Cardiac muscle cell (in vitro differentiated cells and primary cell): ENCODE results near the gene NR3C1. TPM values are rescaled to one million over a fixed set of nuclear protein-coding genes. Genes with fewer than 3 reads are reported as not detected.

ENCODE experiments used
- DNase-seq, 2 donors: peaks; one replicate each; pipeline versions ENCODE4 v3.0.0 to v3.0.0-alpha.2; 2010 to 2017; ENCODE audit warnings: low read depth in 1 of 2, low spot score in 1 of 2
- H3K27ac ChIP-seq: fragments of 200-600 bp; sonication (generic); 2 replicates; pipeline ENCODE4 v1.5.1; 2016
- H3K27me3 ChIP-seq: fragments of 200-600 bp; sonication (generic); 2 replicates; pipeline ENCODE4 v1.6.0; 2016; ENCODE audit warnings: control low read depth
- H3K36me3 ChIP-seq: fragments of 200-600 bp; sonication (generic); 2 replicates; pipeline ENCODE4 v1.5.1; 2016; ENCODE audit warnings: control low read depth
- H3K4me1 ChIP-seq: fragments of 200-600 bp; sonication (generic); 2 replicates; pipeline ENCODE4 v1.8.1; 2017; ENCODE audit warnings: low read depth, mild to moderate bottlenecking, mixed run types
- H3K4me3 ChIP-seq: fragments of 200-600 bp; sonication (generic); 2 replicates; pipeline ENCODE4 v1.5.1; 2016; ENCODE audit warnings: mild to moderate bottlenecking
- H3K9me3 ChIP-seq: fragments of 200-600 bp; sonication (generic); 2 replicates; pipeline ENCODE4 v1.5.1; 2017; ENCODE audit warnings: low read depth, mild to moderate bottlenecking, control low read depth
- CTCF ChIP-seq: IDR thresholded peaks from 2 replicates; pipeline ENCODE4 v1.5.1; 2012; ENCODE audit warnings: low read depth, mild to moderate bottlenecking, low read length
- polyA plus RNA-seq: library from polyadenylated mRNA; unstranded; fragments of >200 nt; fragmentation: Nextera tagmentation; extraction: Ambion mirVana; gene quantifications from 2 replicates; pipeline ENCODE4 v1.2.1, GENCODE V29; 2016
- total RNA-seq: library from RNA; depleted of rRNA; stranded (reverse); fragments of >200 nt; gene quantifications from 2 replicates; pipeline ENCODE4 v1.2.3, GENCODE V29; 2016

Gene NR3C1
- total and polyA plus RNA-seq, 2 experiments from 2014 or later = 9.4 to 9.7 TPM

DNA sequence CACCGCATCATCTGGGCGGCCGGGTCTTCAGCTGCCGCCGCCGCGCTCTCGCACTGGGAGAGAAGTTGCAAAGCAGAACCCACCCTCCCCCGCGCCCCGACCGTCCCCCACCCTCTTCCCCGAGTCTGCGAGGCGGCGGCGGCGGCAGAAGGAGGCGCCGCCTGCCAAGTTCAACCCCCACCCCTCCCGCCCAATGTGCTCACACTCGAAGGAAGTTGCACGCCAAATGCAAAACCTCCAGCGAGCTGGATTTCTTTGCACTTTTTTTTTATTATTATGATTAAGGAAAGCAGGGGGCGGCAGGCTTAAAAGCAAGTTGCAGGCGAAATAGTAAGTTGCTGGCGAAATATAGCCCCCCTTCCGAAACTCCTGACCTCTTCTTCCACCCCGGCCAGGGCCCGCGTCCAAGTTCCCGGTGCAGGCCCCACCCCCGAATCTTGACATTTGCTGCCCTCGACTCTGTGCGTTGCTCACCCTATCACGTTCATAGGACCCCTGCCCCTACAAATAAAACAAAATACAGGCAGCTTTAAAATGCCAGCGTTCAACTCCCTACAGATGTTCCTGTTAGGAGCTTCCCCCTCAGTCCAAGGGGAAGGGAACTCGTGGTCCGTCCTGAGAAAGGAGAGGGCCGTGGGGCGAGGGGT, 1.1 kb upstream of the NR3C1 start:
- TF ChIP-seq CTCF = no peak
- H3K36me3 ChIP-seq = no peaks in the 10 kb centered on the region
- peak; percentile 66 to 96 for DNase-seq
- H3K4me1 ChIP-seq = no peaks in the 10 kb centered on the region
- peak overlapping the region; percentile 98 for H3K27ac ChIP-seq
- H3K4me3 ChIP-seq = peak overlapping the region; percentile 83
- H3K9me3 ChIP-seq = no peaks in the 10 kb centered on the region
- H3K27me3 ChIP-seq = peaks cover 16% of the 10 kb centered on the region

DNA sequence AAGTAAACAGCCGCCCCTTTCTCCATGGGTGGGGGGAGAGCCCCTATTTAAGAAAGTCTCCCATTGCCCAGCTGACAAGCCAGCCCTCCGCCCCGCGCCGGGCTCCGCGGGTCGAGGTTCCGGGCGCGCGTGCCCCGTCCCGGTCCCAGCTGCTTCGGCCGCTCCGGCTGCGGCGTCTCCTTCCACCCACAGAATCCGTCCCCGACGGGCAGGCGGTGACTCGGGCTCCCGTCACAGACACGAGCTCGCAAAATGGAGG, 223 bp downstream of the NR3C1 start:
- no peaks in the 10 kb centered on the region for H3K9me3 ChIP-seq
- DNase-seq = no peak
- peaks cover 20% of the 10 kb centered on the region for H3K27me3 ChIP-seq
- peak overlapping the region; percentile 83 for H3K4me3 ChIP-seq
- TF ChIP-seq CTCF = no peak
- no peak overlapping the region for H3K27ac ChIP-seq
- no peaks in the 10 kb centered on the region for H3K36me3 ChIP-seq
- no peaks in the 10 kb centered on the region for H3K4me1 ChIP-seq

GRCh38 chr5:143402553-143403333, 743 bp downstream of the NR3C1 start:
- no peak overlapping the region for H3K27ac ChIP-seq
- H3K9me3 ChIP-seq = no peaks in the 10 kb centered on the region
- peak overlapping the region; percentile 83 for H3K4me3 ChIP-seq
- peak; percentile 56 to 65 for DNase-seq
- H3K36me3 ChIP-seq = no peaks in the 10 kb centered on the region
- H3K27me3 ChIP-seq = peaks cover 20% of the 10 kb centered on the region
- no peak for TF ChIP-seq CTCF
- no peaks in the 10 kb centered on the region for H3K4me1 ChIP-seq

DNA sequence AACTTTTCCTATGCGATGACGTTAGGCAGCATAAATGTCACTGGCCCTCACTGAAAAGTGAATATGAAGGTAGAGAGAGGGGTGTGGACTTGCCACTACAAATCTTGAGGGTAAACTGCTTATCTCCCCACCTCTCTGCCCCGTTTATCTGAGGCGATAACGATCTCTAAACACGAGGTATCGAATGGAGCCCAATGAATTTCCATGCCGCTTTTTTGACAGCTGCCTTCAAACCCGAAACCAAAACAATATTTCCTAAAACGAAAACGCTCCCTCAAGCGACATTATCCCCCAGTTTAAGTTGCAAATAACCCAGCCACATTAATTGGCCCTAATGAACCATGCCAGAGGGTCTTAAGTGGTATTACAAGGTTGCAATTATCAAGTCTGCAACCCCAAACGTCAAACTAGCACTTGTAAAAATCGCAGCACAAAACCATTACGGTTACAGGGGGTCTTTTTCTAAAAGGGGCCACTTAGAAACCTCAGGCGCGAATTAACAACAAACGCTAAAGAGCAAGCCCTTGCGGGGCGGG, 1.4 kb downstream of the NR3C1 start:
- no peak for TF ChIP-seq CTCF
- no peaks in the 10 kb centered on the region for H3K9me3 ChIP-seq
- H3K4me1 ChIP-seq = no peaks in the 10 kb centered on the region
- no peak for DNase-seq
- H3K36me3 ChIP-seq = no peaks in the 10 kb centered on the region
- peaks cover 20% of the 10 kb centered on the region for H3K27me3 ChIP-seq
- peak overlapping the region; percentile 83 for H3K4me3 ChIP-seq
- no peak overlapping the region for H3K27ac ChIP-seq

- Histone ChIP-seq H3K27me3 (peaks cover 20% of the 10 kb centered on the region), H3K27ac (no peak overlapping the region), H3K4me1 (no peaks in the 10 kb centered on the region), H3K36me3 (no peaks in the 10 kb centered on the region), H3K4me3 (peak overlapping the region; percentile 83), H3K9me3 (no peaks in the 10 kb centered on the region)
- no peak for DNase-seq
- TF ChIP-seq CTCF = no peak
Observed at GRCh38 chr5:143401227-143402016, 2.1 kb downstream of the NR3C1 start.
